Neural cell (in vitro differentiated cells): ENCODE results near the gene IPO11.

ENCODE experiments used
- CTCF ChIP-seq: fragments of 450-650 bp; IDR thresholded peaks from 2 replicates; pipeline ENCODE4 v1.5.1; 2014; ENCODE audit warnings: antibody characterized with exemption, mild to moderate bottlenecking, moderate library complexity; ENCODE audit not compliant: poor library complexity, severe bottlenecking
- EZH2 ChIP-seq: fragments of 200-600, 300-800 bp; shearing (Covaris generic), sonication (generic); IDR thresholded peaks from 2 replicates; pipeline ENCODE4 v1.6.1; 2014; ENCODE audit warnings: antibody characterized with exemption, low read length, borderline replicate concordance, mild to moderate bottlenecking; ENCODE audit not compliant: insufficient read depth, poor library complexity, severe bottlenecking

- TF ChIP-seq CTCF (no peak), EZH2 (no peak)
Observed at GRCh38 chr5:62562867-62563266, 150.3 kb downstream of the IPO11 start.
